ENCODE data around the gene CFP.

Gene CFP

GRCh38 chrX:47597222-47597621 is 32.5 kb downstream of the CFP start:
- no peak for DNase-seq

- peak; percentile 20 for DNase-seq
Measured at GRCh38 chrX:47596256-47596655, 33.5 kb downstream of the CFP start.

- DNase-seq, result peak; percentile 34
Measured at GRCh38 chrX:47595716-47596251, 33.9 kb downstream of the CFP start.

GRCh38 chrX:47593522-47593921 is 36.2 kb downstream of the CFP start:
- DNase-seq, result no peak

- no peak for DNase-seq
Measured at GRCh38 chrX:47590984-47591383, 38.7 kb downstream of the CFP start.

- DNase-seq, result no peak
Measured at GRCh38 chrX:47587906-47588735, 41.6 kb downstream of the CFP start.

- DNase-seq, result no peak
Measured at GRCh38 chrX:47587091-47587891, 42.4 kb downstream of the CFP start.

GRCh38 chrX:47586043-47586787 is 43.5 kb downstream of the CFP start:
- DNase-seq, result no peak

- DNase-seq, result no peak
Measured at GRCh38 chrX:47585273-47585672, 44.5 kb downstream of the CFP start.

- no peak for DNase-seq
Measured at GRCh38 chrX:47584714-47585113, 45.0 kb downstream of the CFP start.

- DNase-seq, result no peak
Measured at GRCh38 chrX:47583240-47583861, 46.4 kb downstream of the CFP start.

- peak; percentile 94 for DNase-seq
Measured at GRCh38 chrX:47581731-47582647, 47.7 kb downstream of the CFP start, which contains the start of gene TIMP1. TIMP1 (plus strand) TSS chrX:47582436; CDS start chrX:47583416, 980 bp downstream.

- DNase-seq, result peak; percentile 63
Measured at GRCh38 chrX:47579537-47579936, 50.2 kb downstream of the CFP start.

- no peak for DNase-seq
Measured at GRCh38 chrX:47578692-47579091, 51.0 kb downstream of the CFP start.

GRCh38 chrX:47577901-47578300 is 51.8 kb downstream of the CFP start:
- DNase-seq, result no peak

GRCh38 chrX:47577424-47577823 is 52.3 kb downstream of the CFP start:
- DNase-seq, result no peak

- no peak for DNase-seq
Measured at GRCh38 chrX:47576021-47576898, 53.5 kb downstream of the CFP start.

- DNase-seq, result peak; percentile 34
Measured at GRCh38 chrX:47574547-47575301, 55.0 kb downstream of the CFP start.

GRCh38 chrX:47574076-47574546 is 55.6 kb downstream of the CFP start:
- no peak for DNase-seq
